Measurements from ENCODE around the gene ITSN1. TPM values are rescaled to one million over a fixed set of nuclear protein-coding genes. Genes with fewer than 3 reads are reported as not detected.

The ITSN1 gene
- total and polyA plus RNA-seq, 4 donors: 11.2 to 46.0 (median 19.8) TPM

- Histone ChIP-seq H3K9ac (ENCODE audit: insufficient read depth in 1 of 2, low read length in 2 of 2) (no peak overlapping the region), H3K36me3 (ENCODE audit: control insufficient read depth in 4 of 4, insufficient read depth in 4 of 4, low read length in 4 of 4) (peaks cover 9 to 21% (median 14%) of the 10 kb centered on the region in 4 donors), H3K27me3 (ENCODE audit: control insufficient read depth in 3 of 3, insufficient read depth in 3 of 3, low read length in 2 of 3) (no peaks in the 10 kb centered on the region), H3K4me1 (ENCODE audit: control insufficient read depth in 5 of 5, insufficient read depth in 5 of 5, low read length in 5 of 5) (peaks cover 0 to 21% (median 4%) of the 10 kb centered on the region in 5 donors), H3K27ac (ENCODE audit: low read depth in 1 of 2, low read length in 1 of 2) (no peak overlapping the region), H3K4me3 (no peak overlapping the region), H3K9me3 (ENCODE audit: control insufficient read depth in 4 of 4, insufficient read depth in 3 of 4, low read length in 3 of 4) (no peaks in the 10 kb centered on the region)
- DNase-seq (no peak), ATAC-seq (ENCODE audit: insufficient read depth, low FRiP score) (no peak)
- TF ChIP-seq CTCF (IDR thresholded peaks at IDR 0.05; ENCODE audit: control extremely low read depth, extremely low read depth): no peak
Observed at GRCh38 chr21:33820230-33820770, 178.0 kb downstream of the ITSN1 start.

GRCh38 chr21:33820798-33821197, 178.5 kb downstream of the ITSN1 start:
- 74 to 76% methylated on average over 2 of the region's 2 CpGs for WGBS, 2 donors
- Histone ChIP-seq H3K9me3 (ENCODE audit: control insufficient read depth in 4 of 4, insufficient read depth in 3 of 4, low read length in 3 of 4) (no peaks in the 10 kb centered on the region), H3K4me3 (no peak overlapping the region), H3K9ac (ENCODE audit: insufficient read depth in 1 of 2, low read length in 2 of 2) (no peak overlapping the region), H3K36me3 (ENCODE audit: control insufficient read depth in 4 of 4, insufficient read depth in 4 of 4, low read length in 4 of 4) (peaks cover 7 to 21% (median 10%) of the 10 kb centered on the region in 4 donors), H3K4me1 (ENCODE audit: control insufficient read depth in 5 of 5, insufficient read depth in 5 of 5, low read length in 5 of 5) (peaks cover 0 to 21% (median 4%) of the 10 kb centered on the region in 5 donors), H3K27me3 (ENCODE audit: control insufficient read depth in 3 of 3, insufficient read depth in 3 of 3, low read length in 2 of 3) (no peaks in the 10 kb centered on the region), H3K27ac (ENCODE audit: low read depth in 1 of 2, low read length in 1 of 2) (no peak overlapping the region)
- DNase-seq (no peak), ATAC-seq (ENCODE audit: insufficient read depth, low FRiP score) (no peak)
- no peak for TF ChIP-seq CTCF (IDR thresholded peaks at IDR 0.05; ENCODE audit: control extremely low read depth, extremely low read depth)

- H3K9ac ChIP-seq (ENCODE audit: insufficient read depth in 1 of 2, low read length in 2 of 2): no peak overlapping the region
- no peak for ATAC-seq (ENCODE audit: insufficient read depth, low FRiP score)
- no peak overlapping the region for H3K4me3 ChIP-seq
- WGBS, 2 donors: 68 to 87% methylated on average over 7 of the region's 7 CpGs
- no peak for TF ChIP-seq CTCF (IDR thresholded peaks at IDR 0.05; ENCODE audit: control extremely low read depth, extremely low read depth)
- no peaks in the 10 kb centered on the region for H3K9me3 ChIP-seq (ENCODE audit: control insufficient read depth in 4 of 4, insufficient read depth in 3 of 4, low read length in 3 of 4)
- peak in 1 of 3 donors; percentile 40 for DNase-seq
- H3K36me3 ChIP-seq (ENCODE audit: control insufficient read depth in 4 of 4, insufficient read depth in 4 of 4, low read length in 4 of 4): peaks cover 6 to 19% (median 8%) of the 10 kb centered on the region in 4 donors
- H3K4me1 ChIP-seq (ENCODE audit: control insufficient read depth in 5 of 5, insufficient read depth in 5 of 5, low read length in 5 of 5): peaks cover 0 to 21% (median 4%) of the 10 kb centered on the region in 5 donors
- no peak overlapping the region for H3K27ac ChIP-seq (ENCODE audit: low read depth in 1 of 2, low read length in 1 of 2)
- no peaks in the 10 kb centered on the region for H3K27me3 ChIP-seq (ENCODE audit: control insufficient read depth in 3 of 3, insufficient read depth in 3 of 3, low read length in 2 of 3)
Observed at GRCh38 chr21:33821503-33822322, 179.4 kb downstream of the ITSN1 start.

Data from lung (tissue), 12 donors.